ENCODE results near the gene LAMA5. TPM values are rescaled to one million over a fixed set of nuclear protein-coding genes. Genes with fewer than 3 reads are reported as not detected.

LAMA5 gene
- total RNA-seq, 1 donor from 2014 or later = 35.0 TPM

GRCh38 chr20:62354031-62354808, 12.9 kb downstream of the LAMA5 start:
- no peak overlapping the region for H3K4me3 Mint-ChIP-seq
- peaks cover 2% of the 10 kb centered on the region for H3K36me3 Mint-ChIP-seq (ENCODE audit: low read depth)
- peaks cover 10% of the 10 kb centered on the region for H3K4me1 Mint-ChIP-seq
- TF ChIP-seq CTCF (conservative IDR thresholded peaks at IDR 0.05) = no peak
- H3K9me3 Mint-ChIP-seq = peaks cover 2% of the 10 kb centered on the region
- no peaks in the 10 kb centered on the region for H3K27me3 Mint-ChIP-seq (ENCODE audit: low read depth)
- DNase-seq (ENCODE audit: low read depth, low spot score) = no peak
- H3K27ac Mint-ChIP-seq (ENCODE audit: unreplicated experiment) = no peak overlapping the region

GRCh38 chr20:62353289-62354030, 13.7 kb downstream of the LAMA5 start:
- no peak for DNase-seq (ENCODE audit: low read depth, low spot score)
- no peak overlapping the region for H3K27ac Mint-ChIP-seq (ENCODE audit: unreplicated experiment)
- no peak for TF ChIP-seq CTCF (conservative IDR thresholded peaks at IDR 0.05)
- H3K27me3 Mint-ChIP-seq (ENCODE audit: low read depth) = no peaks in the 10 kb centered on the region
- H3K9me3 Mint-ChIP-seq = peaks cover 6% of the 10 kb centered on the region
- H3K4me1 Mint-ChIP-seq = peaks cover 11% of the 10 kb centered on the region
- H3K36me3 Mint-ChIP-seq (ENCODE audit: low read depth) = peaks cover 6% of the 10 kb centered on the region
- H3K4me3 Mint-ChIP-seq = no peak overlapping the region

GRCh38 chr20:62352402-62353288, 14.5 kb downstream of the LAMA5 start:
- no peak for TF ChIP-seq CTCF (conservative IDR thresholded peaks at IDR 0.05)
- Mint-ChIP-seq H3K9me3 (peaks cover 6% of the 10 kb centered on the region), H3K4me1 (peaks cover 11% of the 10 kb centered on the region), H3K27ac (ENCODE audit: unreplicated experiment) (no peak overlapping the region), H3K27me3 (ENCODE audit: low read depth) (no peaks in the 10 kb centered on the region), H3K4me3 (no peak overlapping the region), H3K36me3 (ENCODE audit: low read depth) (peaks cover 8% of the 10 kb centered on the region)
- no peak for DNase-seq (ENCODE audit: low read depth, low spot score)

- peaks cover 6% of the 10 kb centered on the region for H3K9me3 Mint-ChIP-seq
- no peak overlapping the region for H3K27ac Mint-ChIP-seq (ENCODE audit: unreplicated experiment)
- H3K27me3 Mint-ChIP-seq (ENCODE audit: low read depth) = no peaks in the 10 kb centered on the region
- no peak overlapping the region for H3K4me3 Mint-ChIP-seq
- no peak for DNase-seq (ENCODE audit: low read depth, low spot score)
- H3K36me3 Mint-ChIP-seq (ENCODE audit: low read depth) = peaks cover 8% of the 10 kb centered on the region
- H3K4me1 Mint-ChIP-seq = peaks cover 11% of the 10 kb centered on the region
- no peak for TF ChIP-seq CTCF (conservative IDR thresholded peaks at IDR 0.05)
Measured at GRCh38 chr20:62351469-62352401, 15.4 kb downstream of the LAMA5 start.
